ENCODE results near the gene TP53I13. TPM values are rescaled to one million over a fixed set of nuclear protein-coding genes. Genes with fewer than 3 reads are reported as not detected.

TP53I13 gene
- total RNA-seq, 1 experiment from 2014 or later: 118 TPM

DNA sequence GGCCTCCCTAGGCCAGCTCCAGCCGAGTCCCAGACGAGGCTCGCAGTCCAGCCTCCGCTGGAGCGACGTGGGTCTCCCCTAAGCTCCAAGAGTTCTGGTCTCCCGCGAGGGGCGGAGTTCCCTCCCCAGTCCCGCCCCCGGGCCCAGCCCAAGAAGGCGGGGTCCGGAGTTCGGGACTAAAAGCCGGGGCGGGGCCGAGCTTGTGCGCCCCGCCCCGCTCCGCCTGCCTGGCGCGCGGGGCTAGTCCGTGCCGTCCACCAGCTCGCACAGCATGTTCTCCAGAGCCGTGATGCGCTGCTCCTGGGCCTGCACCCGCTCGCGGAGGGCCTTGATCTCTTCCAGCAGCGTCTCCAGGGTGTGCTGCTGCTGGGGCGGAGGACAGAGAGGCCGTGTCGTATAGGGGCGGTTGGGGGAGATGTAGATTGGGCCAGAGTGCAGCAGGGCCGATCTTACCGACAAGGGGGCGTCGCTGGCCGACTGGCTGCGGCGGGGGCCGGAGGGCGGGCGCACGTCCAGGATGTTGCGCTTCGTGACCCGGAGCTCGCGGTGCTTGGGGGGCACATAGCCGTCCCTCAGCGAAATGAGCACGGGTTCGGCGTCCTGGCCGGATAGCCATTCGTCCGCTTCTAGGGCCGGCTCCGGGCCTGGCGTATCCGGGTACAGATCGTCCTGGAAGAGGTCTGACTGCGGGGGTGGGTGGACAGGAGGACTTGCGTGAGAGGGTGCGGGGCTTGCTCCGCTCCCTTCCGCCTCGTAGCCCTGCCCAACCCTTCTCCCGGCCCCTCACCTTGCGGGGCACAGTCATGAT is 47.2 kb downstream of the TP53I13 start:
- DNase-seq (ENCODE audit: low spot score): peak; percentile 89

DNA sequence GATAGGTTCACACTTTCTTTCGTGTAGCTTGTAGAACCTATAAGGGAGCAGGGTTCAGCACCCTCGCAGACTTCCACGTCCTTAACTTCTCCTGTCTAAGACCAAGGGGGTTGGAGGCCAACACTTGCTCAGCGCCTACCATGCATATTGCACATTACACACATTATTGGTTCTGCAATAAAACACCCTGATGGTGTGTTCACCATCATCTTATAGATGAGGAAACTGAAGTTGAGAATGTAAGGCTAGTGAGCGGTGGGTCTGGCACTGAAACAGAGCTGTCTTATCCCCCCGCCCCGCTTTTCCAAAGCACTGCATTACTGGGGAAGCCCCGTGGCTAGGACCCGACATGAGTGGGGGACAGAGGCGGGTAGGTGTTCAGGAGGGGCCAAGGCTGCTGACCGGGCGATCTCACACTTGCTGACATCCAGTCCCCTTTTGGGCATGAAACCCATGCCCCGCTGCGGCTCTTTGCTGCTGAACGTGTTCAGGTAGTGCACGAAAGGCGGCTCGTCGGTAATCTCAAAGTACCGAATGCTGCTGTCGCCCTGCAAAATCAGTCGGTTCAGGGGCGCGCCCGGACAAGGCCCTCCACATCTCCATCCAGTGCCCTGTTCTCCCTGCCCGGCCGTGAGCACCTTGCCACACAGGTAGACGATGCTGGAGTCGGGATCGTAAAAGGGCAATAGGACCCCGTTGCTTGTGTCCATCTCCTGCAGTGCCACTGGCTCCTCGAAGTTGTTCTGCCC is 48.0 kb downstream of the TP53I13 start:
- peak; percentile 18 for DNase-seq (ENCODE audit: low spot score)

DNA sequence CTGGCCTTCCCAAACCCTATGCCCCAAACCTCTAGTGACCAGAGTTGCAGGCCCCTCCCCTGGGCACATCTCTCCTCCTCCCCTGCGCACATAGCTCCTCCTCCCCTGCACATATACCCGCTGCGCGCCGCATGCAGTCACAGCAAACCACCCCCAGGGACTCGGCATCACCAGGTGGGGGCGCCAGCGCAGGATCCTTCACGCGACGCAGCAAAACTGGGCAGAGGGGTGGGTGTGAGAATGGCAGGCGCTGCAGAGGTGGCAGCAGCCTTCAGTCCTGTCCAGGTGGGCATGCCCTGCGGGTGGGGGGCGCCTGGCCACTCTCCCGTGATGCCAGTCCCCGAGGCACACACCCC is 48.6 kb downstream of the TP53I13 start:
- DNase-seq (ENCODE audit: low spot score): peak; percentile 81

DNA sequence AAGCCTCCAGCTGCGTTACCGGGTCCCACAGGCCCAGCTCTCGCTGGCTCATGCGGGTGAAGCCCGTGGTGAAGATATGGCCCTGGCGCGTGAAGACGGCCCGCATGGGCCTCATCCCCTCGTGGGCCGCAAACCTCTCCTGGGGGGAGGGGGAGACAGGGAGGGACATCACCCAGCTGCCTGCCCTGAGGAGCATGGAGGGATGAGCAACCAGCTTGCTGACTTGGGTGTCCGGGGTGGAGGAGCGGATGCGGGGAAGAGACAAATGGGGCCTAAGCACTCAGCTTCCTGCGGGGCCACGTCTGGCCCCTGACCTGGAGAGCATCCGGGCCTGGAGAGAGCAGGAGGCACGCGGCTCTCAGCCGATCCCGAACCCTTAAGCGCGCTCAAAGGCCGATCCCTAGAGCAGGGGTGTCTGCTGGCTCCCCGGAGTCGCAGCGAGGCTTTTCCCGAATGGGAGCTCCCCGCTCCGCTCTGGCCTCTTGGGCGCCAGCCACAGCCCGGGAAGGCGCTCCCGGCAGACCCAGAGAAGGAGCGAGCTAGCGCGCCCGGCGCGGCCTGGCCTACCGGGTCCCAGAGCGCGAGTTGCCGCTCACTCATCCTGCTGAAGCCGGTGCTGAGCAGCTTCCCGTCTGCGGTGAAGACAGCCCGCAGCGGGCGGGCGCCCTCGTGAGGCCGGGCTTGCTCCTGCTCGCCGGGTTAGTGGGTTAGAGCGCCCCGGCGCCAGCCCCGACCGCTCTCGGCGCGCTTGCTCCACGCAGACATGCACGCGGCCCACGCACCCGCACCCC is 49.2 kb downstream of the TP53I13 start:
- peak; percentile 79 for DNase-seq (ENCODE audit: low spot score)

DNA sequence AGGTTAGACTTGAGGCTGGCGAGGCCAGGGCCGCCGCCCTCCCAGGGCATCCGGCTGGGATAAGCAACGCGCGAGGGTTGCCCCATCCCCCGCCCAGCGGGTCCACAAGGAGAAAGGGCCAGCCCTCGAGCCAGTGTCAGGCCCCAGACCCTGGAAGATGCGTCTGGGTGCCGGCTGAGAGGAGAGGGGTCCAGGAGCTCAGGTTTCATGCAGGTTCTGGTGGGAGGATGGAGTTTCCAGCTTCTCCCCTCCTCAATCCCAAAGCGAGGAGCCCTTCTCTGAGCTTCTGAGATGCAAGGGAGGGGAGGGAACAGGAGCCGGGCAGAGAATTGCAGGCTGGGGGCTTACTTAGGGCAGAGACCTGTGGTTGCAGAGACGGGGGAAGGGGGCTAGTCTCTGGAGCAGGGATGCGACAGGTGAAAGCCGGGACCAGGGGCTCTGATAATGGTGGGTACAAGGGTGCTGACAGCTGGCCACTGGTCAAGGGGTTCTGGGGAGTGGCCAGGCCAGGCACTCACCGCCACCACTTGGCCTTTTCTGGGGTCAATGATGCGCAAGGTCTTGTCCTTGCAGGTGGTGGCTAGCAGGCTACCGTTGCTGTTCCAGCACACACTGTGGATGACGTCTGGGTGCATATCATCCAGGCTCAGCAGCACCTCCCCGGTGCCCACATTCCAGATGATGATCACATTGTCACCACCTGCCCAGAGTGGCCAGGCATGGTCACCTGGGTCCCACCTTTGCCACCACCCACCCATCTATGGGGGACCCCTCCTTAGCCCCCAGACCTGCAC is 50.0 kb downstream of the TP53I13 start:
- no peak for DNase-seq (ENCODE audit: low spot score)

DNA sequence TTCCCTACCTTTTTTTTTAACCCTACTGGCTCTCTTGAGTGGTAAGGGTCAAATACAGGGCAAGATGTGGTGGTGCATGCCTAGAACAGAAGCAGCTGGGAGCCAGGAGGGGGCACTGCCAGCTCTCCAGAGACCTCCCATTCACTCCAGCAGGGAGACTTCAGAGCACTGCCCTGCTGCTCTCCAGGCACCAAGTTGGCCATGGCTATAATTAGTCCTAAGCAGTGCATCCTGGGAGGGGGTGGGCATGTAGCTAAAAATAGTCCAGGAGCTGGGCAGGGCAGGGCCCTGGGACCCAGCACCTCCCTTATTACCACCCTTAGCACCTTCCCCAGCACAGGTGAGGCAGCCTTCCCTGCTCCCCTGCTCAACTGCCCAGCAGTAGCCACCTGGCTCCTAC is 50.8 kb downstream of the TP53I13 start:
- peak; percentile 37 for DNase-seq (ENCODE audit: low spot score)

DNA sequence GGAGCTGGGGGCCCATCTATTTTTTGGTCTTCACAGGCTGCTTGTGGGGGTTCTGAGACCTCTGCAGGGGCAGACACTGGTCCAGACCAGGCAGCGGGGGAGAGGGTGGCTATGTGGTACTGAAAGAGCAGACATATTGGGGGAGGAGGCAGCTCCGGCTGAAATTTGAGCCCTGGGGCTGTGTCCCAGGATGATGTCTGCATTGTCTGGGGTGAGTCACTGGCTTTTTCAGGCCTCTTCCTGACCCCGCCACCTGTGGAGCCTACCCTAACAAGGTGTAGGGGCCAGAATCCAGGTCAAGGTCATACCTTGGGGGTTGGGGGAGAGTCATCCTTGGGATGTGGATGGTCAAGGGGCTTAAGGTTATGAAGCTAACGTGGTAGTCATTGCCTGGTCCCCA is 51.8 kb downstream of the TP53I13 start:
- DNase-seq (ENCODE audit: low spot score): no peak

DNA sequence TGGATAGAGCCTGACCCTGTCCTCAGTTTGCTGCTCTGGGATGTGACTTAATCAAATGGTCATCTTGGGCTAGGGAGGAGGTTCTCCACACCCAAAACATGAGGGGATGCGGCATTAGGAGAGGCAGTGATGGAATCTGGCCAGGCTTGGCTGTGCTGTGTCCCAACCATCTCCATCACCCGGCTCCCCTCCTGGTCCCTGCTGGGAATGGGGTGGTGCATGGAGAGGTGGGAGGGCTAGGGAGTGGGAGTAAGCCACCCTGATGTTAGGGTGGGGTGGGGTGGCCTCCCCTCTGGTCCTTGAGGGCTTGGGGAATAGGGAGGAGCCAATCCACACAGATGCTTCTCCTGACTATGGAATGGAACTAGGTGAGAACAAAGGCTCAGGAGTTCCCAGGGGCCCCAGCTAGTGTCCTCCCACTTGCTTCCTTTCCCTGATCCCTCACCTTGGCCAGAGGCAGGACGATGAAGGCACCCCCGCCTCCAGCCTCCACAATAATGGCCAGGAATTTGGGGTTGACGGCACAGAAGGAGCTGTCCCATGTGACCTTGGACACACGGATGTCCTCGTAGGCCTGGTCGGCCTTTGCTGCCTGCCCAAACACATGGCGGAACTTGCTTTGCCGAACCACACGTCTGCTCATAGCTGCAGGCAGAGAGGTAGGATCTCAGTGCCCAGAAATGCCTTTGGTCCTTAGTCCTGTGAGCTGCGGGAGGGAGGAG is 52.4 kb downstream of the TP53I13 start:
- DNase-seq (ENCODE audit: low spot score): no peak

DNA sequence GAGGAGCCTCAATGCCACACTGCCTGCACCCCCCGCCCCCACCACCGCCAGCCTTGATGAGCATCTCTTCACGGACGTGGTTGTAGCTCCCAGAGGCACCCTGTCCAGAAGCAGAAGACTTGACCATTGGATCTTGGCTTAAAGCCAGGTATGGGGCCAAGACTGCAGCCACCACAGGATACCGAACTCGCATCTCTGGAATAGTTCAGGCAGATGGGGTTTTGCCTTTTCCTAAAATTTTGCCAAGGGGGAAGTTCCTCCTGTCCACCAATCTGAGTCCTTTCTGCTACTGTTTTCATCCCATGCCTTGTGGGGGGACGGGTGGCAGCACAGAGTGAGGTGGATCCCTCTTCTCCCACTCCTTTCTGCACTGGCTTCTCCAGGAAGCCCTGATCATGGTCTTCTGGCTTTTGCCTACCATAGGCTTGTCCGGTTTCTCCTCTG is 53.3 kb downstream of the TP53I13 start:
- no peak for DNase-seq (ENCODE audit: low spot score)

Other genes with a start within 250 kb of the TP53I13 start
- gene TAOK1, start 178.3 kb upstream of the TP53I13 start, total RNA-seq (2014; rRNA removed; shearing (Covaris generic)): 20.5 and 25.9 TPM in 2 replicates
- gene ABHD15, start 1.7 kb upstream of the TP53I13 start, total RNA-seq (2014; rRNA removed; shearing (Covaris generic)): 20.6 and 25.5 TPM in 2 replicates
- 52.2 and 56.3 TPM in 2 replicates for gene GIT1, start 20.9 kb downstream of the TP53I13 start, total RNA-seq (2014; rRNA removed; shearing (Covaris generic))
- gene ANKRD13B, start 24.4 kb downstream of the TP53I13 start, total RNA-seq (2014; rRNA removed; shearing (Covaris generic)): 26.6 and 28.0 TPM in 2 replicates
- gene CORO6, start 54.2 kb downstream of the TP53I13 start, total RNA-seq (2014; rRNA removed; shearing (Covaris generic)): 0.25 and 0.26 TPM in 2 replicates

Measured in HT-29 (cell line).